Mesenchymal stem cell (in vitro differentiated cells and primary cell): ENCODE data around the gene GRK4.
"Not testable (repeated sequence)": the region's sequence is repeated elsewhere in the genome, so short reads cannot be mapped to it uniquely, and the experiment has no call there.

Source experiments
- DNase-seq: peaks from one replicate; pipeline ENCODE4 v3.0.0-alpha.2; 2013
- H2AFZ ChIP-seq: one replicate; pipeline ENCODE4 v1.6.1; 2013; ENCODE audit warnings: low read depth, mild to moderate bottlenecking, control low read depth, inconsistent platforms, low read length, moderate library complexity
- H2AK5ac ChIP-seq: 2 replicates; pipeline ENCODE4 v1.6.1; 2013; ENCODE audit warnings: low read length, moderate library complexity, mild to moderate bottlenecking, inconsistent platforms; ENCODE audit not compliant: severe bottlenecking
- H2BK120ac ChIP-seq: one replicate; pipeline ENCODE4 v1.6.1; 2013; ENCODE audit warnings: low read depth, mild to moderate bottlenecking, inconsistent platforms, low read length, moderate library complexity
- H2BK12ac ChIP-seq, 2 experiments: one replicate each; pipeline ENCODE4 v1.6.1; 2013; ENCODE audit warnings: inconsistent platforms in 2 of 2, low read length in 2 of 2, mild to moderate bottlenecking in 2 of 2, moderate library complexity in 2 of 2, control low read depth in 1 of 2
- H2BK15ac ChIP-seq: one replicate; pipeline ENCODE4 v1.6.1; 2013; ENCODE audit warnings: mild to moderate bottlenecking, low read depth, inconsistent platforms; ENCODE audit not compliant: poor library complexity, severe bottlenecking
- H2BK5ac ChIP-seq: 2 replicates; pipeline ENCODE4 v1.6.1; 2013; ENCODE audit warnings: low read depth, mild to moderate bottlenecking, low read length, control low read depth, inconsistent platforms; ENCODE audit not compliant: poor library complexity, severe bottlenecking
- H3K14ac ChIP-seq, 2 experiments: one replicate each; pipeline ENCODE4 v1.6.1; 2013; ENCODE audit warnings: inconsistent platforms in 2 of 2, low read length in 2 of 2, control low read depth in 1 of 2, mild to moderate bottlenecking in 1 of 2, moderate library complexity in 1 of 2
- H3K18ac ChIP-seq, 2 experiments: one replicate each; pipeline ENCODE4 v1.6.1; 2013; ENCODE audit warnings: inconsistent platforms in 2 of 2, low read length in 2 of 2, control low read depth in 1 of 2, low read depth in 1 of 2, mild to moderate bottlenecking in 1 of 2
- H3K23ac ChIP-seq, 2 experiments: one replicate each; pipeline ENCODE4 v1.6.1; 2013; ENCODE audit warnings: inconsistent platforms in 2 of 2, low read length in 2 of 2, mild to moderate bottlenecking in 2 of 2, moderate library complexity in 2 of 2, control low read depth in 1 of 2
- H3K27ac ChIP-seq: 2 replicates; pipeline ENCODE4 v1.5.1; 2013; ENCODE audit warnings: mild to moderate bottlenecking, moderate library complexity, low read length, control low read depth, inconsistent platforms; ENCODE audit not compliant: poor library complexity, severe bottlenecking
- H3K27me3 ChIP-seq, 2 experiments: 2 replicates each; pipeline versions ENCODE4 v1.6.1 to v1.7.0; 2013; ENCODE audit warnings: low read length in 2 of 2, mild to moderate bottlenecking in 2 of 2, moderate library complexity in 2 of 2, control low read depth in 1 of 2, inconsistent platforms in 1 of 2; ENCODE audit not compliant: control insufficient read depth in 1 of 2, insufficient read depth in 1 of 2
- H3K36me3 ChIP-seq, 2 experiments: 2 replicates each; pipeline versions ENCODE4 v1.6.1 to v1.7.0; 2013; ENCODE audit warnings: low read length in 2 of 2, control low read depth in 1 of 2, inconsistent platforms in 1 of 2, low read depth in 1 of 2, mild to moderate bottlenecking in 1 of 2; ENCODE audit not compliant: insufficient read depth in 2 of 2, control insufficient read depth in 1 of 2
- H3K4ac ChIP-seq, 2 experiments: one replicate each; pipeline ENCODE4 v1.6.1; 2013; ENCODE audit warnings: inconsistent platforms in 2 of 2, low read length in 2 of 2, mild to moderate bottlenecking in 2 of 2, moderate library complexity in 2 of 2, control low read depth in 1 of 2, low read depth in 1 of 2
- H3K4me1 ChIP-seq: 2 replicates; pipeline ENCODE4 v1.6.1; 2013; ENCODE audit warnings: low read depth, low read length, control low read depth; ENCODE audit not compliant: control insufficient read depth, insufficient read depth
- H3K4me2 ChIP-seq: 2 replicates; pipeline ENCODE4 v1.6.1; 2013; ENCODE audit warnings: low read length, mild to moderate bottlenecking, inconsistent platforms; ENCODE audit not compliant: poor library complexity, severe bottlenecking
- H3K4me3 ChIP-seq, 2 experiments: 2 replicates each; pipeline versions ENCODE4 v1.5.1 to v1.7.0; 2013; ENCODE audit warnings: low read length in 2 of 2, mild to moderate bottlenecking in 2 of 2, control low read depth in 1 of 2, low read depth in 1 of 2; ENCODE audit not compliant: insufficient read depth in 1 of 2
- H3K79me1 ChIP-seq: replicated peaks from 2 replicates; pipeline ENCODE4 v1.6.1; 2013; ENCODE audit warnings: mild to moderate bottlenecking, control low read depth, low read length, inconsistent platforms; ENCODE audit not compliant: poor library complexity, severe bottlenecking
- H3K9ac ChIP-seq: 2 replicates; pipeline ENCODE4 v1.7.0; 2013; ENCODE audit warnings: mild to moderate bottlenecking, low read length, moderate library complexity
- H3K9me3 ChIP-seq: 2 replicates; pipeline ENCODE4 v1.7.0; 2013; ENCODE audit warnings: mild to moderate bottlenecking, low read length; ENCODE audit not compliant: control insufficient read depth
- H4K8ac ChIP-seq: one replicate; pipeline ENCODE4 v1.6.1; 2013; ENCODE audit warnings: inconsistent platforms, mild to moderate bottlenecking, low read length, moderate library complexity
- H4K91ac ChIP-seq: one replicate; pipeline ENCODE4 v1.6.1; 2013; ENCODE audit warnings: mild to moderate bottlenecking, low read length, inconsistent platforms
- WGBS: methylation state at CpG from one replicate; pipeline ENCODE4 v1.1.7; 2013; ENCODE audit warnings: mixed read lengths; 5-methylcytosine and 5-hydroxymethylcytosine counted together

Gene GRK4

DNA sequence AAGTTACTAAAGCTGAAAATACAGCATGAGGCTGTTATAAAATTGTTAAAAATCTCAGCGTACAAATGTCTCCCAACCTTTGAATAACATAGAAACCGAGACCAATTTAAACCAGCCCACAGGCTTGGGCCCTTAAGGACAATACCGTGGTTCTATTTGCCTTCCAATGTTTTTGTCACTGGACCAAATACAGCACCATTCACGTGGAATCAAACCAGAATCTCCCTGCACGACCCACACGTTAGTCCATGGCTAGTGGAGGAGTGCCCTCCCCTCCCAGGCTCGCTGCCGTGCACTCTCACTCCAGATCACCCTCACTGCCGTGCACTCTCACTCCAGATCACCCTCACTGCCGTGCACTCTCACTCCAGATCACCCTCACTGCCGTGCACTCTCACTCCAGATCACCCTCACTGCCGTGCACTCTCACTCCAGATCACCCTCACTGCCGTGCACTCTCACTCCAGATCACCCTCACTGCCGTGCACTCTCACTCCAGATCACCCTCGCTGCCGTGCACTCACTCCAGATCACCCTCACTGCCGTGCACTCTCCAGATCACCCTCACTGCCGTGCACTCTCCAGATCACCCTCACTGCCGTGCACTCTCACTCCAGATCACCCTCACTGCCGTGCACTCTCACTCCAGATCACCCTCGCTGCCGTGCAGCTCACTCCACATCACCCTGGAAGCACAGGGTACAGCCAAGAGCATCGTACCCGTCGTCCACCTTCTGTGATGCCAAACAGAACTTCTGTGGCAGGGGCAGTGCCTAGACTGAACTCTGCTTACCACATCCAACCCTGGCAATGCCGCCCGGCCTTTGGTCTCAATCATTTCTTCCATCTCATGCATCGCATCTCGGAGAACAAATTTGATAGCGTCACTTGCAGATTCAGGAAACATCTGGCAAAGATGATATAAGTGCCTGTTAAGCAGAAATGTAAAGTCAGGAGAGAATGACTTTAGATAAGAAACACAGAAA, 17.5 kb upstream of the GRK4 start:
- not testable (repeated sequence) for H2BK5ac ChIP-seq, H3K9me3 ChIP-seq, H4K8ac ChIP-seq, H2AK5ac ChIP-seq, H2BK120ac ChIP-seq, H3K18ac ChIP-seq, H3K4ac ChIP-seq, H3K4me3 ChIP-seq, H3K9ac ChIP-seq, H3K23ac ChIP-seq, DNase-seq, H3K27ac ChIP-seq, H3K14ac ChIP-seq, H2BK15ac ChIP-seq, H2AFZ ChIP-seq, H2BK12ac ChIP-seq, H3K27me3 ChIP-seq, H3K4me2 ChIP-seq, H4K91ac ChIP-seq
- Histone ChIP-seq H3K4me1 (peaks cover 13% of the 10 kb centered on the region), H3K36me3 (peaks cover 80 to 93% of the 10 kb centered on the region in 2 experiments), H3K79me1 (peaks cover 26% of the 10 kb centered on the region)
- 95% methylated on average over 27 of the region's 30 CpGs for WGBS

DNA sequence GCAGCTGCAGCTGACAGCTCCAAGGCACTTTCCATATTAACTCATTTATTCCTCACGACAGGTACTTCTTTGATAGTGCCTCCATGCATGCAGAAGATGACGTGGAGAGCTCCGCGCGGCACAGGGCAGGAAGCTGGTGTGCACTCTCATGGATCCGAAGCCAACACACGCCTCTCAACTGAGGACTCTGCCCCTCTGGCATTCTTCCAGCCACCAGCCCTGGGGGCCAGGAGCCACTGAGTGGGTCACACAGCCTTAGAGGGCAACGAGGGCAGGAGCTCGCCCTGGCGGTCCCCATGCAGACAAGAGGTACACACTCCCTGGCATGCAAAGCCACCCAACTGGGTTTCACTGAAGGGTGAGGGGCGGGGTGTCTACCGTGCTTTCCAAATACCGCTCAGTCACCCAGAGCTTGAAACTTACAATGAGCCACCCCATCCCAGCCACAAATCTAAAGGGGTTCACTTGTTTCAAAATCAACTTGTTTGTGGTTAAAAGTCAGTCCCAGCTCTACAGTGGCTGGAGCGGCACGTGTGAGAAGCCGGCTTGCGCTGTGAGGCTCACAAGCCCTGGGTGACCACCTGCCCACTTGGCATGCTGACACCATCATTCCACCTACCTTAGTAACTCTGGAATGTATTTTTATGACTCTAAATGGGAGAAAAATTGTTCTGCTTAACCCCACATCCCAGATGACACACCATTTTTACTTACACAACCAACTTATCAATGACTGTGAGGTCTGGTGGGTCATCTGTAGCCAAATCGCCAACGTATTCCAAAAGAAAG, 16.4 kb upstream of the GRK4 start:
- no peak overlapping the region for H3K4ac ChIP-seq
- WGBS, result 97% methylated on average over 17 of the region's 19 CpGs

DNA sequence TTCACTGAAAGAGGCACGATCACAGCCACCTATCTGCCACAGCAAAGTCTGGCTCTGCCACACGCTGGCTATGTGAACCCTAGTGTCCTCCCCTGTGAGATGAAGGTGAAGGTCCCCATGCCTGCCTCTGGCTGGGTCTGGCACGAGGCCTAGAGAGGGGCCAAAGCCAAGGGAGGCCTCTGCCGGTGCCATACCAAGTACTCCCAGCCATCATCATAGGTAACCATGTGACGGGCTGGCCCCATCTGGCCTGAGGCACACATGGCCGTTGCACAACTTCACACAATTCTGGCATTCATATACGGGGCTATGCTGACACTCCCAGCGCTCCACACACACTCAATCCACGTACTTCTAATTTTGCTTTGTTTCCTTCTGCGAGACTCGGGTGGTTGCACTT, 15.4 kb upstream of the GRK4 start:
- Histone ChIP-seq H2AFZ (no peak overlapping the region), H2BK120ac (no peak overlapping the region), H2AK5ac (no peak overlapping the region), H2BK5ac (no peak overlapping the region), H3K4me1 (peaks cover 20% of the 10 kb centered on the region), H3K79me1 (peaks cover 26% of the 10 kb centered on the region), H2BK15ac (no peak overlapping the region), H3K27me3 (no peaks in the 10 kb centered on the region), H3K14ac (no peak overlapping the region), H3K9me3 (no peaks in the 10 kb centered on the region), H3K36me3 (peaks cover 77 to 93% of the 10 kb centered on the region in 2 experiments), H3K9ac (no peak overlapping the region), H3K4me3 (no peak overlapping the region), H3K18ac (no peak overlapping the region), H3K23ac (no peak overlapping the region), H4K8ac (no peak overlapping the region), H3K4ac (no peak overlapping the region), H3K27ac (no peak overlapping the region), H2BK12ac (no peak overlapping the region), H3K4me2 (no peak overlapping the region), H4K91ac (no peak overlapping the region)
- WGBS, result 95% methylated on average over 11 of the region's 11 CpGs
- DNase-seq, result no peak

More for the DNA sequence above, 16.4 kb upstream of the GRK4 start:
- Histone ChIP-seq H2BK120ac (no peak overlapping the region), H4K8ac (no peak overlapping the region), H3K27me3 (no peaks in the 10 kb centered on the region), H3K4me1 (peaks cover 18% of the 10 kb centered on the region), H3K14ac (no peak overlapping the region), H3K18ac (no peak overlapping the region), H3K23ac (no peak overlapping the region), H3K4me3 (no peak overlapping the region), H4K91ac (no peak overlapping the region), H2BK12ac (no peak overlapping the region), H3K9ac (no peak overlapping the region), H3K4me2 (no peak overlapping the region), H2BK5ac (no peak overlapping the region), H3K36me3 (peaks cover 79 to 93% of the 10 kb centered on the region in 2 experiments), H3K9me3 (no peaks in the 10 kb centered on the region), H2AFZ (no peak overlapping the region), H3K27ac (no peak overlapping the region), H2AK5ac (no peak overlapping the region), H3K79me1 (peaks cover 26% of the 10 kb centered on the region), H2BK15ac (no peak overlapping the region)
- no peak for DNase-seq
